Measurements from ENCODE around the gene CFAP74. TPM values are rescaled to one million over a fixed set of nuclear protein-coding genes. Genes with fewer than 3 reads are reported as not detected.

The CFAP74 gene
- total and polyA plus RNA-seq, 2 of the 13 experiments (the other 11 are each of a cell fraction or from before 2014, with no cell fraction given) = 0.27 to 0.62 TPM

DNA sequence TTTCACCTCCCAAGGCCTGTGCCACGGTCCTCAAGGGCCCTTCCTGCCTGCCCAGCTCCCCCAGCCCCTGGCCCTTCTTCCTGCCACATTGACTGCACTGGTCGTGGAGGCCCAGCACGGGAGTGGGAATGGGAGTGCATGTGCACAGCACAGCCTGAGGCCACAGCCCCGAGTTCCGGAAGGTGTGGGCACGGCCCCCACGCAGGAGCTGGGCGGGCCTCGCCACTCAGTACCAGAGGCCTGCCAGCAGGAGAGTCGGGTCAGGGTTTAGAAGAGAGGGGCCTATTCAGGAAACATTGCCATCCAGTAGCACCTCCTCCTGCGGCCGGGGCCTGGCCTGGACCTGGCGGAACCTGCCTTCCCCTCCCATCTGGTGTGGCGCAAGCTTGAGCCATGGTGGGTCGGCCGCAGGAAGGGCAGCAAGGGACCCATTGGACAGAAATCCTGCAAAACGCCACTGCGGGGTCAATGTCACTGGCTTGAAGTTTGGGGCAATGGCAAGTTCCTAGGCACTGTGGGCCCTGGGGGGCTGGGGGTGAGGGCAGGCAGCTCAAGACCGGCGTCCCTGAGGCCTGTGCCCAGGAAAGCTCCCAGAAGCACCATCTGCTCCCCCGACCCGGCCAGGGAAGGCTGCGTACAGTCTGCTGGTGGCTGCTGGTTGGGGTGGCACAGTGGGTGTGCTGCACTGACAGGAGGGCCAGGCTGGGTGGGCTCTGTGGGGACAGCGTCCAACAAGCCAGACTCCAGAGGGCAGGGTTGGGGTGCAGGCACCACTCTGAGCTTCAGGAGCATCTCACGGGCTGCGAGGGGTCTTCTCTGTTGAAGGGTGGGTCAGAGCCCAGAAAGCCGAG, 82.8 kb downstream of the CFAP74 start (continued):
- TF ChIP-seq CTCF (CRISPR knock-in tag; IDR thresholded peaks at IDR 0.05) = 0 out of 2 replicates have a peak, but pooled peaks have one; percentile 20
- no peak; the same call in 1 of the 2 replicates for TF ChIP-seq ZNF510 (CRISPR knock-in tag; IDR thresholded peaks at IDR 0.05; ENCODE audit: low read depth)
- TF ChIP-seq ETS1 (CRISPR knock-in tag; IDR thresholded peaks at IDR 0.05) = no peak
- no peak for TF ChIP-seq SETDB1 (CRISPR knock-in tag; IDR thresholded peaks at IDR 0.05; ENCODE audit: borderline replicate concordance)
- TF ChIP-seq TFDP1 (CRISPR knock-in tag; IDR thresholded peaks at IDR 0.05; ENCODE audit: borderline replicate concordance) = peak; percentile 30; the same call in 1 of the 2 replicates
- peak; percentile 71 for TF ChIP-seq DMAP1 (CRISPR knock-in tag; IDR thresholded peaks at IDR 0.05)
- TF ChIP-seq ZNF318 (CRISPR knock-in tag; IDR thresholded peaks at IDR 0.05) = no peak; the same call in 1 of the 2 replicates
- TF ChIP-seq, protein P1, sequence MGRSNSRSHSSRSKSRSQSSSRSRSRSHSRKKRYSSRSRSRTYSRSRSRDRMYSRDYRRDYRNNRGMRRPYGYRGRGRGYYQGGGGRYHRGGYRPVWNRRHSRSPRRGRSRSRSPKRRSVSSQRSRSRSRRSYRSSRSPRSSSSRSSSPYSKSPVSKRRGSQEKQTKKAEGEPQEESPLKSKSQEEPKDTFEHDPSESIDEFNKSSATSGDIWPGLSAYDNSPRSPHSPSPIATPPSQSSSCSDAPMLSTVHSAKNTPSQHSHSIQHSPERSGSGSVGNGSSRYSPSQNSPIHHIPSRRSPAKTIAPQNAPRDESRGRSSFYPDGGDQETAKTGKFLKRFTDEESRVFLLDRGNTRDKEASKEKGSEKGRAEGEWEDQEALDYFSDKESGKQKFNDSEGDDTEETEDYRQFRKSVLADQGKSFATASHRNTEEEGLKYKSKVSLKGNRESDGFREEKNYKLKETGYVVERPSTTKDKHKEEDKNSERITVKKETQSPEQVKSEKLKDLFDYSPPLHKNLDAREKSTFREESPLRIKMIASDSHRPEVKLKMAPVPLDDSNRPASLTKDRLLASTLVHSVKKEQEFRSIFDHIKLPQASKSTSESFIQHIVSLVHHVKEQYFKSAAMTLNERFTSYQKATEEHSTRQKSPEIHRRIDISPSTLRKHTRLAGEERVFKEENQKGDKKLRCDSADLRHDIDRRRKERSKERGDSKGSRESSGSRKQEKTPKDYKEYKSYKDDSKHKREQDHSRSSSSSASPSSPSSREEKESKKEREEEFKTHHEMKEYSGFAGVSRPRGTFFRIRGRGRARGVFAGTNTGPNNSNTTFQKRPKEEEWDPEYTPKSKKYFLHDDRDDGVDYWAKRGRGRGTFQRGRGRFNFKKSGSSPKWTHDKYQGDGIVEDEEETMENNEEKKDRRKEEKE (IDR thresholded peaks at IDR 0.05) = no peak
- no peak for TF ChIP-seq DDIT3 (CRISPR knock-in tag; IDR thresholded peaks at IDR 0.05)
- TF ChIP-seq ZNF12 (CRISPR knock-in tag; IDR thresholded peaks at IDR 0.05) = no peak

Measured in HepG2 (cell line).